GM12875 (cell line): ENCODE results near the gene FYB1.

ENCODE experiments used
- H3K4me3 ChIP-seq: one replicate; pipeline ENCODE4 v1.5.1; 2011; ENCODE audit warnings: low read depth, low read length, control low read depth
- CTCF ChIP-seq: IDR thresholded peaks from 2 replicates; pipeline ENCODE4 v1.5.1; 2011; ENCODE audit warnings: low read depth, mild to moderate bottlenecking, control low read depth, inconsistent platforms, low read length, moderate library complexity, borderline replicate concordance; ENCODE audit not compliant: insufficient read depth

Gene FYB1

GRCh38 chr5:39076757-39077728, 142.3 kb downstream of the FYB1 start:
- TF ChIP-seq CTCF = no peak
- peak overlapping the region; percentile 15 for H3K4me3 ChIP-seq

DNA sequence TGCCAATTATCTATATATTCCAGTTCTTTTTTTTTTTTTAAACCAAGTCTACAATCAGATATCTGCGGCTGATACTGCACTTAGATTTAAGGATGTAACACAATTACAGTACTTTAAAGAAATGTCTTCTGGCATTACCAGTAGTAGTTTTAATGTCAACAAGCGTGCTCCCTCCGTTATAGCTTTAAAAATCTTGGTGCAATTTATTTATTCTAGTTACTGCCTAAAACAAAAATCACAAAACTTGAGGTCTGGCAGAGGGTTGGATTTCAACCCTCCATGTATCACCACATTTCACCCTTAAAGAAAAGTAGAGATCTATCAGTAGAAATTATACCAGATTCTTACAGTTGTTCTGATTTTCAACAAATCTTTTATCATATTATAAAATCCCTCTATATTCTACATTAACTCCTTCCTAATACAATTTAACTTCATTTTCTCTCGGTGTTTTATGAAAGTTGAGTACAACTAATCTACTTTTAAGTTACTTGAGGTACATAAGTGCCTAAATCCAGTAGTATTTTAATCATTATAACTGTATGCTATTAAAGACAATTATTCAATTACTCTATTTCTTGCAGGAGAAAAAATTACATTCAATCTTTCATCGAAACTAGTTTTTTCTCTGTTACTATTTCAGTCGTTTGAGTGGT, 143.1 kb downstream of the FYB1 start:
- H3K4me3 ChIP-seq = peak overlapping the region; percentile 15
- TF ChIP-seq CTCF = no peak

GRCh38 chr5:39074017-39074814, 145.1 kb downstream of the FYB1 start, which contains the start of gene RICTOR:
RICTOR (minus strand) TSS chr5:39074399; CDS start chr5:39074377, 22 bp downstream.
- TF ChIP-seq CTCF = no peak
- peak within 1 kb of the TSS; percentile 90 for H3K4me3 ChIP-seq

DNA sequence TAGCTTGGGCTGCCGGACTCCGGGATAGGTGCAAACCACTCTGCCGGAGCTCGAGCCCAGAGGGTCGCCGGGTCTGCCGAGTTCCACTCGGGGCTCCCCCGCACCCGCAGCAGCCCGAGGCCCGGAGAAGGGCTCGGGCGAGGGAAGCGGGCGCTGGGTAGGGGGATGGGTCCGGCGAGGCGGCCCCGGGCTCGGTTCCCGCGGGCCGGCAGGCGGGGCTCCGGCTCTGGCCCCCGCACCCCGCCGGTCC, 145.7 kb downstream of the FYB1 start:
- no peak for TF ChIP-seq CTCF
- H3K4me3 ChIP-seq = peak overlapping the region; percentile 90

- TF ChIP-seq CTCF = no peak
- H3K4me3 ChIP-seq = peak overlapping the region; percentile 90
Observed at GRCh38 chr5:39072925-39073766, 146.2 kb downstream of the FYB1 start.

DNA sequence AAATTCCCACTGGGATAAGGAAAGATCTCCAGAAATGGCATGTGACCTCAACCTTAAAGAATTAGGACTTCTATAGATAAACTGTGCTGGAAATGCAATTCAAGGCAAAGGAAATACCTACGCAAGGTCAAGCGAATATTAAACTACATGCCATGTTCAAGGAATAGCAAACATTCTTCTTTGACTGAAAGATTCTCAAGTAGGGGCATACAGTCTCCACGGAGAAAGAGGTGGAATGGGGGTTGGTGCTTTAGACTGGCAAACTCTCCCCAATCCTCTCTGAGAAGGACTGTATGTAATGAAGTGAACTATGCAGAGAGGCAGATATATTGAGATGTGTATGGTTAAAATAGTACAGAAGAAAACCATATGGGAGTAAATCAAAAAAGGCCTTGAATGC, 151.3 kb downstream of the FYB1 start:
- no peak for TF ChIP-seq CTCF
- H3K4me3 ChIP-seq = no peak overlapping the region
